GM19035 (cell line): ENCODE measurements around the gene XXYLT1.

Experiments
- ATAC-seq: cut with Tn5 transposase; IDR thresholded peaks from one replicate; pipeline ENCODE4 v1.9.1; 2021; ENCODE audit not compliant: unreplicated experiment

The XXYLT1 gene

DNA sequence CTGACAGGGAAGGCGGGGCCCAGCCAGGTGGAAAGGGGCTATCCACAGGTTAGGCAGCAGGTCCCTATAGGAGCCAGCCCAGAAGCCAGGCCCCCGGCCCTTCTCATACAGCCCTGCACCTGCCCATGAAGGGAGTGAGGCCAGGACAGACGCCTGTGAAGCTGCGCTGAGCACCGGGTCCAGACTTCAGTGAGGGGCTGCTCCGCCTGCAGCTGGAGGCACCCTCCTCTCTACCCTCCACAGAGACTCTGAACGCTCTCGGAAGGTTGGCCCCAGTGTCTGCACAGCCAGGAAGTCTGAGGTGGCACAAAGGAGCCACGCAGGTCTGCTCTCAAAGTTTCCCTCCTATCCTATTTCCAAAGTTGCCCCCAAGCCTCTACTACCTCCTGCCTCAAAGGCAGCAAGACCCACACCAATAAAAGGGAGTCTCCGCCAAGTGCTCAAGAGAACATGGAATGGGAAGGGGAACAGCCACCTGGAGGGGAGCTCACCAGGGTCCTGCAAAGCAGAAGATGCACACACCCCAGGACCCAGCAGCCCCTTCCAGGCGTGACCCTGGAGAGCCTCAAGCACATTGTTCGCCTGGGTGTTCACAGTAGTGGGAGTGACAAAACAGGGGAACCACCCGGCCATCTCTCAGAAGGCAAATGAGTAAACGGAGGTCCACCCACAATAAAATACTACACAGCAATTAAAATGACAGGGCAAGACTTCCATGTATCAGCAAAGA lies 19.5 kb downstream of the XXYLT1 start:
- ATAC-seq: no peak

GRCh38 chr3:195250473-195251251 lies 20.3 kb downstream of the XXYLT1 start:
- no peak for ATAC-seq

DNA sequence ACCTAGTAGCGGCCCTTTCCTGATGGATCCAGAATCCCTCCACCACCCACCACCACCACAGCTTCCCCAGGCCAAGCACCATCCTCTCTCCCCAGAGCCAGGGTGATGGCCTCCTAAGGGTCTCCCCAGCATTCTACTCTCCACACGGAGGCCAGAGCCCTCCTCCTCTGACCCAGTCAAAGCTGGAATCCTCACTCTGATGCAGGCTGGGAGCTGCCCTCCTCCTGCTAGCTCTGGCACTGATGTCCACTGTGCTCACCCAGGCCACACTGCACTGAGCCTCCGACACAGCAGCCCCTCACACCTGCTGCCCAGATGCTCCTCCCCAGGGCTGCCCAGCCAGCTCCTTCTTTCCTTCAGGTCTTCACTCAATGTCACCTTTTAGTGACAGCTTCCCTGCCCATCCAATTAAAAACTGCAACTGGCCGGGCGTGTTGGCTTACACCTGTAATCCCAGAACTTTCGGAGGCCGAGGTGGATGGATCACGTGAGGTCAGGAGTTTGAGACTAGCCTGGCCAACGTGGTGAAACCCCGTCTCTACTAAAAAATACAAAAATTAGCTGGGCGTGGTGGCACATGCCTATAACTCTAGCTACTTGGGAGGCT lies 21.0 kb downstream of the XXYLT1 start:
- no peak for ATAC-seq

DNA sequence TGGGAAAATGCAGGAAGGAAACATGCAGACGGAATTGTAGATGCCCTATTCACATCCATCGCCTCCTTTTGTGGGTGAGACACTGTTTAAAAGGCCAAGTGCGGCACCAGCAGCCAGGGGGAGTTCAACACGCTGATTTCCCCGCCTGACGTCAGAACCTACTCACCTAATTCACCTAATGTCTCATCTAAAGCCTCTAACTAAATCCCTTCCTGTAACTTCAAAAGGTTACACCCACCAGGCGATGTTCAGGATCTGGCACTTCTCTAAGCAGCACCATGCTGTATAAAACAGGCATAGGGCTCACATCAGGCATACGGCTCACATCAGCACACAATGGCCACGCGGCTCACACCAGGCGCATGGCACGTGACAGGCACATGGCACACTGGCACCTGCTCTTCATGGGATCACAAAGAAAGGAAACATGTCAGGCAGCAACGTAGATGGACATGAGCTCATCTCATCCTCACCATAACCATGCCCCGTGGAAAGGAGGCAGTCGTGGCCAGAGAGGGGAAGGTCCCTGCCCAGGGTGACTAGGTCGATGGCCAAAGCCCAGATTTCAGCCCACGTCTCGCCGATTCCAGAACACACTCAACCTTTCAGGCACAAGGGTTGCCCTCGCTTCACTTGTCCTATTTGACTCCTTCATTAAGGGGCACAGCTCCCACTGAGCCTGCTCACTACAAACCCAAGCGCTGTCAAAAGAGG lies 21.7 kb downstream of the XXYLT1 start:
- no peak for ATAC-seq

- no peak for ATAC-seq
Measured at GRCh38 chr3:195248281-195248680, 22.7 kb downstream of the XXYLT1 start.

- no peak for ATAC-seq
Measured at GRCh38 chr3:195247863-195248189, 23.1 kb downstream of the XXYLT1 start.

GRCh38 chr3:195247086-195247862 lies 23.7 kb downstream of the XXYLT1 start:
- ATAC-seq: no peak

DNA sequence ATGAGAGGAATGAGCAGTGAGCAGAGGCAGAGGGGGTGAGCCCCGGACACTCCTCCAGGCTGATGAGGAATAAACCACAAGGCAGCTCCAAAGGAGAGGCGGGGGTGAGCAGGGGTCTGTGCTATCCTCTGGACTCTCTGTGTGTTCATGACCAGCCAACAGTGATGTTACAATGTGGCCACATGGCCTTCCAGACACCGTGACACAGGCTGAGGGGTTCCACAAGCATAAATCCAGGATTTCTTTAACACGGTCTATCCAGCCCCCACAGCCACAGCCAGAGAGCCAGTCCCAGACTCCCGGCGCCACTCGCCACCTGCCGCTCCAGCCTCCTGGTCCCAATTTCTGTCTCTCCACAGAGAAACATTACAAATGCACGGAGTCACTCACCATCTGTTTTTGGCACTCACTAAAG lies 24.4 kb downstream of the XXYLT1 start:
- ATAC-seq: no peak

GRCh38 chr3:195245531-195245951 lies 25.4 kb downstream of the XXYLT1 start:
- ATAC-seq: no peak

GRCh38 chr3:195241592-195242355 lies 29.2 kb downstream of the XXYLT1 start:
- ATAC-seq: no peak

DNA sequence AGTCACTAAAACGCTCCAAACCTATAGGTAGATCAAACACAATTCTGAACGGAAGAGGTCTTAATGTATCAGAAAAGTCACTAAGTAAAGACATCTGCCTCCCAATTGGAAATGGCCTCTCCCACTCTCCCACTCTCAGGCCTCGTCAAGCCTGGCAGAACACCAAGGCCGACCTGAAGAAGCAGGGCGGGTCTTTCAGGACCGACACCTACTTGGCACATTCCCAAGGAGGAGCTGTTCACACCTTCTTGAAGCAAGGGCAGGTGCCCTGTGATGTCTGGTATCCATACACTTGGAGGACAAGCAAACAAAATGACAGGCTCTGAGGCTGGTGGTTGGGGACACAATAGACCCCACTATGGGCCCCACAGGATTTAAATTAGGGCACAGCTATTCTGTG lies 30.0 kb downstream of the XXYLT1 start:
- no peak for ATAC-seq

GRCh38 chr3:195240171-195240701 lies 30.7 kb downstream of the XXYLT1 start:
- ATAC-seq: no peak

DNA sequence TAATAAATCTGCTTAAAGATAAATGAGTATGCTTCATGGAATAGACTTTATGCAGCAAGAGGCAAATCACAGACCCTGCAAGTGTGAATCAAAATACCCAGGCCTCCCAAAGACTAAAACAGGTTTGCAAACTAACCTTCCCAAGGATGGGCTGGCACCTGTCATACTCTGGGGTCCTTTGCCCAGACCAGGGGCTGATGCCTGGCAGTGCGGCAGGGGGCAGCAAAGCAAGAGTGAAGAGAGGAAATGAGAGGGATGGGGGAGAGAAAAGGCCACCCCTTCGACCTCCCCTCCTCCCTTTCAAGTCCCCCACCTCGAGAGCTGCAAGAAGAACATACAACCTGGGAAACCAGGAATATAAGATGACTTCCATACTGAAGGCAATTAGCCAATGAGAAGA lies 31.8 kb downstream of the XXYLT1 start:
- ATAC-seq: no peak

GRCh38 chr3:195238586-195239118 lies 32.3 kb downstream of the XXYLT1 start:
- ATAC-seq: no peak

- ATAC-seq: no peak
Measured at GRCh38 chr3:195238081-195238571, 32.8 kb downstream of the XXYLT1 start.

GRCh38 chr3:195236801-195237570 lies 34.0 kb downstream of the XXYLT1 start:
- no peak for ATAC-seq

- no peak for ATAC-seq
Measured at GRCh38 chr3:195236076-195236798, 34.7 kb downstream of the XXYLT1 start.

GRCh38 chr3:195230244-195230643 lies 40.7 kb downstream of the XXYLT1 start:
- ATAC-seq: no peak
